ENCODE results near the gene COG2. TPM values are rescaled to one million over a fixed set of nuclear protein-coding genes. Genes with fewer than 3 reads are reported as not detected.

Gene COG2
- total and polyA plus RNA-seq, 2 of the 13 experiments (the other 11 are each of a cell fraction or from before 2014, with no cell fraction given), result 16.8 to 36.3 TPM

- TF ChIP-seq ZBTB49 (CRISPR knock-in tag; IDR thresholded peaks at IDR 0.05; ENCODE audit: borderline replicate concordance) (no peak), MAFK (conservative IDR thresholded peaks at IDR 0.05 in 1 of 2, IDR thresholded peaks at IDR 0.05 in 1 of 2; ENCODE audit: low read length in 2 of 2) (no peak), ATF7 (IDR thresholded peaks at IDR 0.05) (no peak), ATF7 (CRISPR knock-in tag; IDR thresholded peaks at IDR 0.05) (peak; percentile 64; the same call in 1 of the 2 replicates), SUZ12 (IDR thresholded peaks at IDR 0.05; ENCODE audit: low read depth, low read length) (no peak), XRCC5 (optimal IDR thresholded peaks at IDR 0.05; ENCODE audit: low read length) (peak; percentile 73), SKIL (CRISPR knock-in tag; IDR thresholded peaks at IDR 0.05; ENCODE audit: borderline replicate concordance) (peak; percentile 72), ZNF550 (CRISPR knock-in tag; IDR thresholded peaks at IDR 0.05; ENCODE audit: borderline replicate concordance) (no peak), ZNF839 (CRISPR knock-in tag; IDR thresholded peaks at IDR 0.05; ENCODE audit: borderline replicate concordance) (no peak), ZNF331 (CRISPR knock-in tag; IDR thresholded peaks at IDR 0.05) (peak; percentile 91), ZNF354B (CRISPR knock-in tag; IDR thresholded peaks at IDR 0.05) (peak; percentile 53; the same call in 1 of the 2 replicates), KAT8 (CRISPR knock-in tag; IDR thresholded peaks at IDR 0.05) (peak; percentile 64), ZNF614 (CRISPR knock-in tag; IDR thresholded peaks at IDR 0.05; ENCODE audit: borderline replicate concordance) (peak; percentile 79; the same call in 1 of the 2 replicates), ZFP36 (IDR thresholded peaks at IDR 0.05; ENCODE audit: borderline replicate concordance, low read depth, low read length, partially characterized antibody) (no peak), STAT5B (CRISPR knock-in tag; IDR thresholded peaks at IDR 0.05) (no peak), AGO2 (optimal IDR thresholded peaks at IDR 0.05; ENCODE audit: low read depth, low read length) (no peak), TEF (CRISPR knock-in tag; IDR thresholded peaks at IDR 0.05) (no peak), MYNN (CRISPR knock-in tag; IDR thresholded peaks at IDR 0.05; ENCODE audit: low read depth) (no peak), ZNF558 (CRISPR knock-in tag; IDR thresholded peaks at IDR 0.05; ENCODE audit: borderline replicate concordance) (no peak), TFDP2 (CRISPR knock-in tag; IDR thresholded peaks at IDR 0.05) (peak; percentile 53; the same call in 1 of the 2 replicates), MED1 (CRISPR knock-in tag; IDR thresholded peaks at IDR 0.05) (peak; percentile 91), CHD2 (IDR thresholded peaks at IDR 0.05; ENCODE audit: low read depth, low read length) (no peak), ATRX (CRISPR knock-in tag; IDR thresholded peaks at IDR 0.05; ENCODE audit: borderline replicate concordance) (no peak)
Measured at GRCh38 chr1:230639714-230640209, 2.5 kb upstream of the COG2 start (continued).
